Body of pancreas (tissue), 4 donors: ENCODE data around the gene FRMPD4.

Experiments used
- CTCF ChIP-seq, 7 experiments: fragments of 450-650 bp in 4 of 7; fragments of 200-600 bp in 3 of 7; sonication (generic) in 3 of 7; IDR thresholded peaks; one replicate each; pipeline ENCODE4 v1.5.1; 2016 to 2019; ENCODE audit warnings: antibody characterized with exemption in 7 of 7
- POLR2A ChIP-seq, 3 donors: fragments of 450-650 bp; IDR thresholded peaks; one replicate each; pipeline ENCODE4 v1.6.1; 2016; ENCODE audit warnings: antibody characterized with exemption in 3 of 3, mild to moderate bottlenecking in 2 of 3

GRCh38 chrX:12405306-12405705, 267.0 kb downstream of the FRMPD4 start:
- TF ChIP-seq CTCF (IDR thresholded peaks at IDR 0.05), result no peak
- no peak for TF ChIP-seq POLR2A (IDR thresholded peaks at IDR 0.05)
